Suprapubic skin (tissue), 4 donors: ENCODE measurements around the gene IPO13.

Source experiments
- EP300 ChIP-seq: sonication (generic); formaldehyde crosslinking; IDR thresholded peaks from one replicate; pipeline ENCODE4 v1.6.1; 2017; ENCODE audit warnings: antibody characterized with exemption
- POLR2A ChIP-seq, 2 donors: fragments of 450-650 bp; IDR thresholded peaks; one replicate each; pipeline ENCODE4 v1.6.1; 2017; ENCODE audit warnings: antibody characterized with exemption in 2 of 2, mild to moderate bottlenecking in 2 of 2, moderate library complexity in 2 of 2
- POLR2AphosphoS5 ChIP-seq, 3 donors: sonication (generic); formaldehyde crosslinking; IDR thresholded peaks; one replicate each; pipeline ENCODE4 v1.6.1; 2017; ENCODE audit warnings: antibody characterized with exemption in 3 of 3
- TF ChIP-seq, protein P1 (sequence below), 2 donors: fragments of 200-600 bp in 1 of 2; fragments of 450-650 bp in 1 of 2; sonication (generic) in 1 of 2; IDR thresholded peaks; one replicate each; pipeline ENCODE4 v1.5.1; 2016 to 2019; ENCODE audit warnings: antibody characterized with exemption in 2 of 2, mild to moderate bottlenecking in 1 of 2, moderate library complexity in 1 of 2

DNA sequence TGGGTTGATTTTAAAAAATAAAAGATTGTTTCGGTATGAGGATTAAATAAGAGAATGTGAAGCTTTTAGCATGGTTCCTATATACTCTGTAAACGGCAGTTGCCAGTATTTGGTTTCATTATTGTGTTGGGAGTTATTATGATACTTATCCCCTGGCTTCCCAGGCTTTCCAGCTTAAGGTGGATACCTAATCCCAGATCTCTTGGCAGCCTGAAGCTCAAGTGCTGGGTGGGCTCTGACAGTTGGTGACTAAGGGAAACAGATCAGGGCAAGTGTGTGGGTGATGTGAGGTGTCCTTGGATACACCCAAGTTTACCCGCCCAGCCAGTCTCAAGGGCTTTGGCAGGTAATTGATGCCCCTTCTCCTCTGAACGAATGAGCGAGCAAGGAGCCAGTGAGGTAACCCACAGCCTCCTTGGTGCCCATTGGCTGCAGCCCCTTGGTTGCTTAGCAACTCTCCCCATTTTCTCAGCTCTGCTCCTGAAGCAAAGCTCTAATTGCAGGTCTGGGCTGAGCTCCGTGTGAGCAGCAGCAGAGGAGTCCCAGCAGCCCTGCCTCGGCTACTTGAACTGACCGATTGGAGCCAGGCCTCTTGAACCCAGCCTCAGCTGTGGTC is 6.1 kb downstream of the IPO13 start:
- no peak for TF ChIP-seq POLR2A (IDR thresholded peaks at IDR 0.05)
- TF ChIP-seq, protein P1, sequence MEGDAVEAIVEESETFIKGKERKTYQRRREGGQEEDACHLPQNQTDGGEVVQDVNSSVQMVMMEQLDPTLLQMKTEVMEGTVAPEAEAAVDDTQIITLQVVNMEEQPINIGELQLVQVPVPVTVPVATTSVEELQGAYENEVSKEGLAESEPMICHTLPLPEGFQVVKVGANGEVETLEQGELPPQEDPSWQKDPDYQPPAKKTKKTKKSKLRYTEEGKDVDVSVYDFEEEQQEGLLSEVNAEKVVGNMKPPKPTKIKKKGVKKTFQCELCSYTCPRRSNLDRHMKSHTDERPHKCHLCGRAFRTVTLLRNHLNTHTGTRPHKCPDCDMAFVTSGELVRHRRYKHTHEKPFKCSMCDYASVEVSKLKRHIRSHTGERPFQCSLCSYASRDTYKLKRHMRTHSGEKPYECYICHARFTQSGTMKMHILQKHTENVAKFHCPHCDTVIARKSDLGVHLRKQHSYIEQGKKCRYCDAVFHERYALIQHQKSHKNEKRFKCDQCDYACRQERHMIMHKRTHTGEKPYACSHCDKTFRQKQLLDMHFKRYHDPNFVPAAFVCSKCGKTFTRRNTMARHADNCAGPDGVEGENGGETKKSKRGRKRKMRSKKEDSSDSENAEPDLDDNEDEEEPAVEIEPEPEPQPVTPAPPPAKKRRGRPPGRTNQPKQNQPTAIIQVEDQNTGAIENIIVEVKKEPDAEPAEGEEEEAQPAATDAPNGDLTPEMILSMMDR (IDR thresholded peaks at IDR 0.05) = no peak
- TF ChIP-seq POLR2AphosphoS5 (IDR thresholded peaks at IDR 0.05) = no peak
- no peak for TF ChIP-seq EP300
